Measurements from ENCODE around the gene DOCK9. TPM values are rescaled to one million over a fixed set of nuclear protein-coding genes. Genes with fewer than 3 reads are reported as not detected.

DOCK9 gene
- total RNA-seq, 1 donor from 2014 or later: 25.5 TPM

DNA sequence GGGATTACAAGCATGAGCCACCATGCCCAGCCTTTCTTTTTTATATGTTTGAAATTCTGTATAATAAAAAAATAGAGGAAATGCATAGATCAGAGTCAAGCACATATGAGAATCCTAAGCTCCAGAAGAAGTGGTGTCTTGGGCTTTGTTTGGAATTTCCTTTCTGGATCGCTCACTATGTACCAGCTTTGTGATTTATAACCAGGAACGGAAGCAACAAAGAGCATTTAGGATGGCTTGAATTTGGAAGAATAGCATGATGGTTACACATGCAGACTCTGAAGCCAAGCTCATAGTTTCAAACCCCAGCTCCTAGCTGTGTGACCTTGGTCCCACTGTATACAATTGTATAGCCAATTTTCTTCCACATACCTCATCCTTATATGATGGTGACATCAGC lies 197.4 kb downstream of the DOCK9 start:
- DNase-seq (no peak), ATAC-seq (ENCODE audit: low read depth) (no peak)
- CTCF ChIA-PET: no interaction called here
- TF ChIP-seq, protein P1, sequence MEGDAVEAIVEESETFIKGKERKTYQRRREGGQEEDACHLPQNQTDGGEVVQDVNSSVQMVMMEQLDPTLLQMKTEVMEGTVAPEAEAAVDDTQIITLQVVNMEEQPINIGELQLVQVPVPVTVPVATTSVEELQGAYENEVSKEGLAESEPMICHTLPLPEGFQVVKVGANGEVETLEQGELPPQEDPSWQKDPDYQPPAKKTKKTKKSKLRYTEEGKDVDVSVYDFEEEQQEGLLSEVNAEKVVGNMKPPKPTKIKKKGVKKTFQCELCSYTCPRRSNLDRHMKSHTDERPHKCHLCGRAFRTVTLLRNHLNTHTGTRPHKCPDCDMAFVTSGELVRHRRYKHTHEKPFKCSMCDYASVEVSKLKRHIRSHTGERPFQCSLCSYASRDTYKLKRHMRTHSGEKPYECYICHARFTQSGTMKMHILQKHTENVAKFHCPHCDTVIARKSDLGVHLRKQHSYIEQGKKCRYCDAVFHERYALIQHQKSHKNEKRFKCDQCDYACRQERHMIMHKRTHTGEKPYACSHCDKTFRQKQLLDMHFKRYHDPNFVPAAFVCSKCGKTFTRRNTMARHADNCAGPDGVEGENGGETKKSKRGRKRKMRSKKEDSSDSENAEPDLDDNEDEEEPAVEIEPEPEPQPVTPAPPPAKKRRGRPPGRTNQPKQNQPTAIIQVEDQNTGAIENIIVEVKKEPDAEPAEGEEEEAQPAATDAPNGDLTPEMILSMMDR (IDR thresholded peaks at IDR 0.05): no peak
- H3K9me3 Mint-ChIP-seq: no peaks in the 10 kb centered on the region
- peaks cover 9% of the 10 kb centered on the region for H3K27me3 Mint-ChIP-seq
- POLR2A ChIA-PET: no interaction called here
- H3K4me1 Mint-ChIP-seq: no peaks in the 10 kb centered on the region
- H3K36me3 Mint-ChIP-seq (ENCODE audit: low read depth): no peaks in the 10 kb centered on the region
- intact Hi-C loops (cut with micrococcal nuclease): no loop called here
- no peak overlapping the region for H3K4me3 Mint-ChIP-seq
- H3K27ac Mint-ChIP-seq: no peak overlapping the region

DNA sequence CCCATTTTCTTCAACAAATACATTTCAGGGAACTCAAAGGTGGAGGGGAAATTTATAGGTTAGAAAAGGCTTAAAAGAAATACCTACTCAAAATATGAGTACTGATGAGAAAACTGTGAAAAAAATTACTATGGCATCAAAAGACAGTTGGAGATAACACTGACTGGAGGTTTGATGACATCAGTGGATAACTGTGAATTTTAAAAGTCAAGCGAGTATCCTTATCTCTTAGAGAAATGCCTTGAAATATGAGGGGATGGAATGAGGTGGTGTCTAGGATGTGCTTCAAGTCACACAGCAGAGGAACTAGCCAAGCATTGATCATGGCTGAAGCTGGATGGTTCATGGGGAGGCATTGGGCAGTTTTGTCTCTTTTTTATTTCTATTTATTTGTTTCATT lies 198.2 kb downstream of the DOCK9 start:
- Mint-ChIP-seq H3K36me3 (ENCODE audit: low read depth) (no peaks in the 10 kb centered on the region), H3K4me1 (no peaks in the 10 kb centered on the region), H3K27ac (no peak overlapping the region), H3K9me3 (no peaks in the 10 kb centered on the region), H3K27me3 (peaks cover 9% of the 10 kb centered on the region), H3K4me3 (no peak overlapping the region)
- intact Hi-C loops (cut with micrococcal nuclease): no loop called here
- TF ChIP-seq, protein P1 (IDR thresholded peaks at IDR 0.05): no peak
- ChIA-PET CTCF (no interaction called here), POLR2A (no interaction called here)
- DNase-seq: no peak
- ATAC-seq (ENCODE audit: low read depth): no peak

DNA sequence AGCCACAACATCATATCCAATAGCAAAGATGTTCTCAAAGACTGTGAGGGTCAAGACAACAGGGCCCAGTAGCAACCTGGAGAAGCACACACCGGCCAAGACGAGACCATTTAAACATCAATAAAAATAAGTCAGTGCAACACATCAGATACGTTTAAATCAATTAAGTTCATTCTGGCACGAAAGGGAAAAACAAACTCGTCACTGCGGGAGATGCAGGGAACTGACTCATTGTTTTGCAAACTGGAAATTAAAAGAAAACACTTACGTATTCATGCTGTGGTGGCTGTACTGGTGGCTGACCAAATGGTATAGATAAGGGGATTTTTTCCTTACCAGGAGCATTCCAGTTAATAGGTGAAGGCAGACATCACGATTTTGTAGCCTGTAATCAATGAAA lies 199.1 kb downstream of the DOCK9 start:
- TF ChIP-seq, protein P1 (IDR thresholded peaks at IDR 0.05): no peak
- intact Hi-C loops (cut with micrococcal nuclease): no loop called here
- Mint-ChIP-seq H3K9me3 (no peaks in the 10 kb centered on the region), H3K36me3 (ENCODE audit: low read depth) (no peaks in the 10 kb centered on the region), H3K4me1 (no peaks in the 10 kb centered on the region), H3K27me3 (peaks cover 9% of the 10 kb centered on the region), H3K27ac (no peak overlapping the region), H3K4me3 (no peak overlapping the region)
- ChIA-PET POLR2A (no interaction called here), CTCF (no interaction called here)
- ATAC-seq (ENCODE audit: low read depth) (no peak), DNase-seq (no peak)

DNA sequence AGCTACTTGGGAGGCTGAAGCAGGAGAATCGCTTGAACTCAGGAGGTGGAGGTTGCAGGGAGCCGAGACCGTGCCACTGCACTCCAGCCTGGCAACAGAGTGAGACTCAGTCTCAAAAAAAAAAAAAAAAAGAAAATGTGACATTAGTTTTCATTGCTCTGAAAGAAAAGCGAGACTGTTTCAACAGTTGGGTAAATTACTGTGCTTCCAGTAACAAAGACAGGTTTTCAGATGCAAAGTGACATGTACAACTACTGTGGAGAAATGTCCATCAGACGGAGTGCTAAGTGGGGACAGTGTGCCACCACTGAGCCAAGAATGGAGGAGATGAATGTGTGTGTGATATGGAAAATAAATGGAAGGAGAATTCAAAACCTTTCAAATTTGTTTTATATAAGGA lies 201.2 kb downstream of the DOCK9 start:
- H3K36me3 Mint-ChIP-seq (ENCODE audit: low read depth): no peaks in the 10 kb centered on the region
- intact Hi-C loops (cut with micrococcal nuclease): no loop called here
- CTCF ChIA-PET: no interaction called here
- ATAC-seq (ENCODE audit: low read depth) (no peak), DNase-seq (no peak)
- peaks cover 9% of the 10 kb centered on the region for H3K27me3 Mint-ChIP-seq
- no peaks in the 10 kb centered on the region for H3K9me3 Mint-ChIP-seq
- TF ChIP-seq, protein P1 (IDR thresholded peaks at IDR 0.05): no peak
- no peaks in the 10 kb centered on the region for H3K4me1 Mint-ChIP-seq
- POLR2A ChIA-PET: no interaction called here
- H3K27ac Mint-ChIP-seq: no peak overlapping the region
- H3K4me3 Mint-ChIP-seq: no peak overlapping the region

DNA sequence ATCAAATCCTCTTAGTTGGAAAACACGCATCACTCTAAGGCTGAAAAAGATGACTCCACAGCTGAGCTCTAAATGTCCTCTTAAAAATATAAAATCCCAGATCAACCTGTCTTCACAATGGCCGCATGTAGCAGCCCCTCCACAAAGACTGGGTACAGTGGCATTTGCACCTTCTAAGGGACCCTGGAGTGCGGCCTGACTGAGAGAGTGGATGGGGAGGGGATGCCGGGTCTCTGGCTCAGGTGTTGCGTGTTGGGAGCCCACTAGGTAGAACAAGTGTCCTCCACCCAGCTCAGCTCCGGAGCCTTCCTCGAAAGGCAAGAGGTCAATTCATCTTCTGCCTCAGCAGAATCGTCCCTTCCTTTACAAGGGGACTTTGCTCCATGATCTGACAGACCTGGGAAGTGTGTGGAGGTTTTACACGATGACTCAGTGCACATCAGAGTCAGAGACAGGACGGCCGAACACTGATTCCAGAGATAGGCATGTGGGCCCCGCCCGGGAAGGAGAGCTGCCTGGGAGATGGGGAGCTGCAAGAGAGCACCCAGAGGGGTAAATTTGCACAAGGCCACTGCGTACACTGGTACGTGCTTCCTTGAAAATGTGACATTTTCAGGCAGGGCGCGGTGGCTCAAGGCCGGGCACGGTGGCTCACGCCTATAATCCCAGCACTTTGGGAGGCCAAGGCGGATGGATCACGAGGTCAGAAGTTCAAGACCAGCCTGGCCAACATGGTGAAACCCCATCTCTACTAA lies 201.8 kb downstream of the DOCK9 start:
- ATAC-seq (ENCODE audit: low read depth) (no peak), DNase-seq (no peak)
- TF ChIP-seq, protein P1 (IDR thresholded peaks at IDR 0.05): no peak
- H3K4me3 Mint-ChIP-seq: no peak overlapping the region
- POLR2A ChIA-PET: no interaction called here
- no peaks in the 10 kb centered on the region for H3K9me3 Mint-ChIP-seq
- H3K36me3 Mint-ChIP-seq (ENCODE audit: low read depth): no peaks in the 10 kb centered on the region
- peaks cover 9% of the 10 kb centered on the region for H3K27me3 Mint-ChIP-seq
- H3K4me1 Mint-ChIP-seq: no peaks in the 10 kb centered on the region
- no peak overlapping the region for H3K27ac Mint-ChIP-seq
- intact Hi-C loops (cut with micrococcal nuclease): no loop called here
- CTCF ChIA-PET: interaction anchor here (0.8 kb wide), 1 partner anchor 64 kb away, joined by 3 read pairs; no protein-coding TSS in a partner anchor
